Heart right ventricle (tissue), 16 donors: ENCODE data around the gene KIRREL1. TPM values are rescaled to one million over a fixed set of nuclear protein-coding genes. Genes with fewer than 3 reads are reported as not detected.

Experiments used
- ATAC-seq, 8 donors: fragments of 200-7000 bp; cut with Tn5 transposase; one replicate each; pipeline ENCODE4 v1.9.1; 2020; ENCODE audit warnings: mild to moderate bottlenecking in 8 of 8, moderate library complexity in 8 of 8, moderate number of reproducible peaks in 1 of 8
- DNase-seq, 2 donors: peaks; one replicate each; pipeline ENCODE4 v3.0.0-alpha.2; 2020
- H3K27ac ChIP-seq, 10 donors: fragments of 200-600 bp; sonication (generic) in 2 of 10; one replicate each; pipeline versions ENCODE4 v1.5.0 to v1.8.0; 2020 to 2022; ENCODE audit warnings: mild to moderate bottlenecking in 3 of 10
- H3K27me3 ChIP-seq, 7 donors: fragments of 200-600 bp; one replicate each; pipeline ENCODE4 v1.8.0; 2021 to 2022; ENCODE audit warnings: mild to moderate bottlenecking in 2 of 7
- H3K36me3 ChIP-seq, 9 donors: fragments of 200-600 bp; sonication (generic) in 1 of 9; one replicate each; pipeline versions ENCODE4 v1.5.0 to v1.8.0; 2020 to 2022; ENCODE audit warnings: mild to moderate bottlenecking in 2 of 9
- H3K4me1 ChIP-seq, 9 donors: fragments of 200-600 bp; sonication (generic) in 1 of 9; one replicate each; pipeline versions ENCODE4 v1.5.0 to v1.8.0; 2020 to 2022; ENCODE audit warnings: mild to moderate bottlenecking in 4 of 9
- H3K4me3 ChIP-seq, 10 donors: fragments of 200-600 bp; sonication (generic) in 2 of 10; one replicate each; pipeline versions ENCODE4 v1.5.0 to v1.8.0; 2020 to 2022; ENCODE audit warnings: mild to moderate bottlenecking in 7 of 10, moderate library complexity in 2 of 10
- H3K9me3 ChIP-seq, 11 donors: fragments of 200-600 bp in 10 of 11; sonication (generic) in 2 of 11; one replicate each; pipeline versions ENCODE4 v1.5.0 to v1.8.0; 2013 to 2022; ENCODE audit warnings: mild to moderate bottlenecking in 2 of 11, control low read depth in 1 of 11, moderate library complexity in 1 of 11
- WGBS, 2 donors: extraction: QIAGEN DNeasy Blood & Tissue Kit; methylation state at CpG; one replicate each; pipeline ENCODE4 v1.1.7; 2013; ENCODE audit warnings: inconsistent platforms in 1 of 2; 5-methylcytosine and 5-hydroxymethylcytosine counted together
- intact Hi-C, 10 donors: fragments of 100-400 bp; cut with DNase I; formaldehyde crosslinking; loops; one replicate each; pipeline versions ENCODE4 v1.11.1 to v1.14.2; 2022
- long read RNA-seq, 3 donors: library from polyadenylated mRNA; unstranded; transcript quantifications; one replicate each; pipeline ENCODE4 v2.0.0, GENCODE V29; 2020 to 2021
- polyA plus RNA-seq, 2 donors: library from polyadenylated mRNA; stranded (reverse); fragments of 200-250 nt; gene quantifications; one replicate each; pipeline ENCODE4 v1.2.3, GENCODE V29; 2013
- total RNA-seq, 10 donors: library from RNA; stranded (reverse); fragmentation: NEBNext Ultra II Directional in 3 of 10; extraction: Animal tissue kit (Norgen Biotek cat#: 25700) in 3 of 10; gene quantifications; one replicate each; pipeline versions ENCODE4 v1.2.1 to v1.2.4, GENCODE V29; 2021 to 2023
- TF ChIP-seq, protein P1 (sequence below), 9 donors: fragments of 200-600 bp; sonication (generic) in 2 of 9; IDR thresholded peaks; one replicate each; pipeline versions ENCODE4 v1.5.0 to v1.8.0; 2021 to 2022; ENCODE audit warnings: antibody characterized with exemption in 9 of 9, mild to moderate bottlenecking in 5 of 9, moderate library complexity in 1 of 9
- donor health status: Arrhythmogenic right ventricular cardiomyopathy.
- donor health status: ischemic (EF 13 %, LVEDD 7.1; RV severe dilation, severe dysfunction).
- donor health status: healthy with polysubstance abuse.
- donor health status: DM: no; HTN: yes; CAD: no.
- donor health status: DM: no; HTN: no; CAD: no.
- donor health status: ischemic (EF 25% LVEDD 6.9; RV normal size, moderate dysfunction).
- donor health status: ischemic (EF 25% LVEDD 5.7; RV mildly dilated, moderate dysfunction).
- donor health status: healthy.
- donor health status: DM: yes; HTN: yes; CAD: no.
- donor health status: Ischemic cardiomyopathy.
- donor health status: ischemic (EF 35%, LVEDD 5.7; RV mildly dilated, moderate dysfunction).
- donor health status: nonischemic (EF 11% LVEDD 7.7; RV severe dilation, severe dysfunction).
- donor health status: DM: yes; HTN: yes; CAD: no.
- donor health status: PGD.
- donor health status: ischemic (EF 29% LVEDD 5.4; RV normal size, mild dysfunction).
- donor health status: nonischemic (EF 23%, LVEDD 6.1; RV moderate dilation, normal function).

KIRREL1 gene
- total RNA-seq (10 to 100 TPM in 3 of 10 donors, 1 to 10 TPM in 7; 4.7 to 14.7 (median 7.5) TPM), polyA plus RNA-seq (1 to 10 TPM; 4.1 to 4.5 TPM)
- long read RNA-seq, donor 1, partial matches to known transcripts: 3 of 7 reads
- long read RNA-seq, donor 1, other reads (novel, unspliced or antisense): 3 of 7 reads
- long read RNA-seq, donor 2, partial matches to known transcripts: 1 of 11 reads
- long read RNA-seq, donor 2, other reads (novel, unspliced or antisense): 10 of 11 reads
- long read RNA-seq, donor 3, partial matches to known transcripts: 1 of 8 reads
- long read RNA-seq, donor 3, other reads (novel, unspliced or antisense): 7 of 8 reads

DNA sequence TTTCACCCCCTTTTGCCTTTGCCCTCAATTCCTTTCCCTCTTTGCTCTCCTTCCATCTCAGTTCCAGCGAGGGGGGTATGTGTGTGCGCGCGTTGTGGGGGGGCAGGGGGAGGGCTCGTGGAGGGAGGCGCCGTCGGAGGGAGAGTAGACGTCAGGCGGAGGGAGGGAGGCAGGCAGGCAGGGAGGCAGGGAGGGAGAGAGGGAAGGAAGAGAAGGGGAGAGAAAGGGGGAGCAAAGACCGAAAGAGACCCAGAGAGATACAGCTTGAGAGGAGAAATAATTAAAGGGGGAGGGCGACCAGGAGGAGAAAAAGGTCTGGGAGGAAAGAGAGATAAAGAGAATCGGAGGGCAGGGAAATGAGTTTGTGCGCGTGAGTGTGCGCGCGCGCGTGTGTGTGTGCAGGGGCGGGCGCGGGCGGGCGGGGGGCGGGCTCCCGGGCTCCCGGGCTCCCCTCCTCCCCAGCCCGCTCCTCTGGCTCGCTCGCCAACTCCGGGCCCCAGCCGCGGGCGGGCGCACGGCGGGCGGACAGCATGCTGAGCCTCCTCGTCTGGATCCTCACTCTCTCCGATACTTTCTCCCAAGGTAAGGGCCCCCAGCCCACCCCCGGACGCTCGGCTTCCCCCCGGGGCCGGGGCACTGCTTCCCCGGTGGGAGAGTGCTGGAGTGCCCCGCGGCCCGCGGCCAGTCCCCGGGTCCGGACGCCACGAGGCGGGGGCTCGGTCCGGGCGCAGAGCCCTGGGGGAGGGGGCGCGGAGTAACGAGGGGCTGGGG lies at the start of gene KIRREL1:
Gene KIRREL1, plus strand, starts transcription at position 499 of the 771 bp plus-strand sequence. Its CDS starts 32 bp downstream, at position 531.
- DNase-seq (peak; percentile 63 to 74), ATAC-seq (peak; percentile 63 to 80 (median 75))
- intact Hi-C loops: loop anchor here in 9 of 10 donors (2.0 to 10.0 kb wide), 11 partner anchors 39 to 131 kb away; a partner anchor contains a TSS
- TF ChIP-seq, protein P1, sequence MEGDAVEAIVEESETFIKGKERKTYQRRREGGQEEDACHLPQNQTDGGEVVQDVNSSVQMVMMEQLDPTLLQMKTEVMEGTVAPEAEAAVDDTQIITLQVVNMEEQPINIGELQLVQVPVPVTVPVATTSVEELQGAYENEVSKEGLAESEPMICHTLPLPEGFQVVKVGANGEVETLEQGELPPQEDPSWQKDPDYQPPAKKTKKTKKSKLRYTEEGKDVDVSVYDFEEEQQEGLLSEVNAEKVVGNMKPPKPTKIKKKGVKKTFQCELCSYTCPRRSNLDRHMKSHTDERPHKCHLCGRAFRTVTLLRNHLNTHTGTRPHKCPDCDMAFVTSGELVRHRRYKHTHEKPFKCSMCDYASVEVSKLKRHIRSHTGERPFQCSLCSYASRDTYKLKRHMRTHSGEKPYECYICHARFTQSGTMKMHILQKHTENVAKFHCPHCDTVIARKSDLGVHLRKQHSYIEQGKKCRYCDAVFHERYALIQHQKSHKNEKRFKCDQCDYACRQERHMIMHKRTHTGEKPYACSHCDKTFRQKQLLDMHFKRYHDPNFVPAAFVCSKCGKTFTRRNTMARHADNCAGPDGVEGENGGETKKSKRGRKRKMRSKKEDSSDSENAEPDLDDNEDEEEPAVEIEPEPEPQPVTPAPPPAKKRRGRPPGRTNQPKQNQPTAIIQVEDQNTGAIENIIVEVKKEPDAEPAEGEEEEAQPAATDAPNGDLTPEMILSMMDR (IDR thresholded peaks at IDR 0.05): no peak
- H3K9me3 ChIP-seq: no peaks in the 10 kb centered on the region
- H3K27me3 ChIP-seq: peaks cover 0 to 31% (median 6%) of the 10 kb centered on the region in 7 donors
- peaks cover 4 to 47% (median 18%) of the 10 kb centered on the region in 9 donors for H3K4me1 ChIP-seq
- H3K27ac ChIP-seq: peak within 1 kb of the TSS; percentile 41 to 94 (median 88)
- H3K36me3 ChIP-seq: no peaks in the 10 kb centered on the region
- peak within 1 kb of the TSS; percentile 61 to 98 (median 85) for H3K4me3 ChIP-seq
- 1% methylated on average over 46 to 62 of the region's 62 CpGs for WGBS, 2 donors

DNA sequence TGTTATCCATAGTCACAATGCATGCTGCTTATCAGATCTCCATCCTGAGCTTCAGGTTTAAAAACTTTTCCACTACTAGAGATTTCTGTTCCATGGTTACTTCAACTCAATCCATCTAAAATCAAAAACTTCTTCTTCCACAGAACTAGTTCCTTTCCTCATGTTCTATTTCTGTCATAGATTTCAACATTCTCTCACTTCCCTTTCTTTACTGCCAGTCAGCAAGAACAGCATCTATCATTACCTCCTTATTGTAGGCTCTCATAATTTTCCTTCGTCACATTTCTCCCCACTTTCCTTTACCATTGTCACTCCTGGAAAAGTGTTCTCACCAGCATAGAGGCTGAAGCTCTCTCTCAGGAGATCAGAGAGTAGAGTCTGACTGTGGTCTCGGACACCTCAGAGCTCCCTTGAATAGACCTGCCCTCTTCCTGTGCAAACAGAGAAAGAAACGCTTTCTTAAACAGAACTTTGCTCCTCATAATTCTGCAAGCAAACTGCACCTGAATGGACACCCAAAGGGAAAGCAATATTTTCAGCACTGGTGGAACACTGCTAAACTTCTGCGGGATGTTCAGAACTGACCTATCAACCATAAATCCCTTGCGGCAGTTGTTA lies 48.7 kb upstream of the KIRREL1 start:
- TF ChIP-seq, protein P1 (IDR thresholded peaks at IDR 0.05): no peak
- Histone ChIP-seq H3K9me3 (no peaks in the 10 kb centered on the region), H3K27ac (peak overlapping the region in 1 of 10 donors; percentile 17), H3K4me1 (peaks cover 0 to 16% (median 0%) of the 10 kb centered on the region in 9 donors), H3K4me3 (no peak overlapping the region), H3K27me3 (peaks cover 0 to 13% (median 1%) of the 10 kb centered on the region in 7 donors), H3K36me3 (no peaks in the 10 kb centered on the region)
- no peak for ATAC-seq
- WGBS, 2 donors: 75 to 89% methylated on average over 5 of the region's 5 CpGs
- intact Hi-C loops: loop anchor here in 9 of 10 donors (5.0 to 10.0 kb wide), 5 partner anchors 62 to 362 kb away; no protein-coding TSS in a partner anchor
- DNase-seq: no peak

DNA sequence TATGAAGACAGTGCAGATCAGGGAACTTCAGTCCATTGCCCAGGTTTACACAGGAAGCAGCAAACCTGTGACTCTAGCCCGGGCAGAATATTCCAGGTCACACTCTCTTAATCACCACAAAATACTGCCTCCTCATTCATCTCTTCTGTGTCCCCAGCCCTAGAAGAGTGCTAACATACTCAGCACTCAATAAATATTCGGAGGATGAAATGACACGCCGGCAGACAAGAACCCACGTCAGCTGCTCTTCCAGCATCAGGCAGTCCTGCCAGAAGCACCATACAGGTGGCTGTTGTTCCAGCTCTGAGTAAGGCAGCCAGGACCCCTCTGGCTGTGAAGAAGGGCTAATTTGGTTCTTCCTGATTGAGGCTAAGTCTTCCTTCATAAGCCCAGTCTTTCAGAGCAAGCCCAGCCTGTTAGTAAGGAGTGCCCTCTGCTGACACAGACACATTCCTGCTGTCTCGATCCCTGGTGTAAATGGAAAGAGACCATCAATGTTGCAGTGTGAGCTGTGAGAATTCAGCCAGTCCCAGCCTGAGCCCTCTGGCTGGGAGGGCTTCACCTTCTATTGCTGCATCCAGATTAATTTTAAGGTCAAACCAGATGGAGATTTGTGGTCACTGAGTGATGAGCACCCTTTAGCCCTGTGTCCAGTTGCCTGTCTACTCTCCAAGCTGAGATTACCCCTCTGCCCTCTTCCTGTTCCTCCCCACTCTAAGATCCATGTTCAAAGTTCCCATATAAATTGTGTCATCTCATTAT lies 45.0 kb upstream of the KIRREL1 start:
- Histone ChIP-seq H3K27ac (no peak overlapping the region), H3K36me3 (no peaks in the 10 kb centered on the region), H3K4me3 (no peak overlapping the region), H3K9me3 (no peaks in the 10 kb centered on the region), H3K27me3 (peaks cover 0 to 21% (median 10%) of the 10 kb centered on the region in 7 donors), H3K4me1 (peaks cover 0 to 16% (median 0%) of the 10 kb centered on the region in 9 donors)
- ATAC-seq: peak; percentile 58 to 90 (median 81)
- TF ChIP-seq, protein P1 (IDR thresholded peaks at IDR 0.05): peak; percentile 15 to 76 (median 64)
- WGBS, 2 donors: 53 to 66% methylated on average over 6 of the region's 6 CpGs
- peak in 1 of 2 donors; percentile 23 for DNase-seq
- intact Hi-C loops: loop anchor here (1.0 to 10.0 kb wide), 7 partner anchors 70 to 368 kb away; no protein-coding TSS in a partner anchor
